ENCODE data around the gene CDH4.
A peak's percentile ranks its signal among the peaks of the same experiment; 100 is the strongest.

CDH4 gene

DNA sequence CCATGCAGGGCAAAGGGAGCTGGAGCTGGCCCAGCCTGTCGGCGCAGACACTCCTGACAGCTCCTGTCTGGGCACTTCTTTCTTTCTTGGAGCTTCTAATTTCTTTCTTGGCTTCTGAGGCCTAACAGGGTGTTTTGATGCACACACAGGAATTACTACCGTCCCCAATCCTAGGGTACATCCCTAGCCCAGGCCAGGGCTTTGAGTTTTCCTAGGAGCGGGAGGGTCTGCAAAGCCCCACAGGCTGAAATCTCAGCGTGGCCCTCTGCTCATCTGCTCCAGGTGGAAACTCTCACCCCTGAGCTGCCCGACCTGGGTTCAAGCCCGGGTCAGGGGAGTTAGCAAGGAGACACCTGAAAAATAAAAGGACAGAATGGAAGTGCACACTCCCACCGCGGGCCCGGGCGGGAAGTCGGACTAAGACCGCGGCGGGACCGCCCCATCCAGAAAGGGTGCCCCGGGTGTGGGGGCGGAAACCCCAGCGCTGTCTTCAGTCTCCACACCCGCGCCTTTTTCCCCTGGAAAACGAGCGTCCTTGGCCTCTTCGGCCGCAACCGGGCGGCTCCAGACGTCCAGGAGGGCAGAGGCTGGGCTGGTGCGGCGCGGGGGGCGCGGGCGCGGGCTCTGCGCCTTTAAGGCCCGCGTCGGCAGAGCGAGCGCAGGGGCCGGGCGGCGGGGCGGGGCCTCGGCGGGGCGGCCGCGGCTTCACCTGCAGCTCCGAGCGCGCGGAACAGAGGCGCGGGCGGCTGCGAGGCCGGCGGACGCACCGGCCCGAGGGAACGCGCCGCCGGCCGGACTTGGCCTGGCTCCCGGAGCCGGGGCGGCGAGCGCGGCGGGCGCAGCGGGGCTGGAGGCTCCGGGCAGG lies at the start of gene CDH4:
Gene CDH4, plus strand, starts transcription at position 733 of the 865 bp plus-strand sequence.
- peak in 5 of 56 donors; percentile 12 to 47 (median 35) for DNase-seq

GRCh38 chr20:61203320-61203719 lies 48.7 kb upstream of the CDH4 start:
- DNase-seq, result no peak

DNA sequence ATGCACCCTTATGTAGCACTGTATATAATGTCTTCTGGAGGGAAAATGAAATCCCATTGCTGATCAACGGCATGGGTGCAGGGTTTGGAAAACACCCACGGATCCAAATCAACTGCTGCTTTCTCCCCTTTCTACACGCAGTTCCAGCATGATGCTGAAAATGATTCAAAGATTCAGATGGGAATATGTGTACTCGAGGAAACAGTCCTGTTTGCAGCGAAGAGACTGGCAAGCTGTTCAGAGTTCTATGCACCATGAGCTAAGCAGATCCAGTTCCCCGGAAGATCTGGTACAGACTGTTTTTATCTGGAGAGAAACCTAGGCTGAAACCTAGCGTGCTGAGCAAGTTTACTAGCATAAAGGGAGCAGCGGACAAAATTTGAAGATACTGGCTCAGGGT lies 47.9 kb upstream of the CDH4 start:
- no peak for DNase-seq

GRCh38 chr20:61205769-61206168 lies 46.3 kb upstream of the CDH4 start:
- no peak for DNase-seq

- DNase-seq, result no peak
Observed at GRCh38 chr20:61210862-61211261, 41.2 kb upstream of the CDH4 start.

DNA sequence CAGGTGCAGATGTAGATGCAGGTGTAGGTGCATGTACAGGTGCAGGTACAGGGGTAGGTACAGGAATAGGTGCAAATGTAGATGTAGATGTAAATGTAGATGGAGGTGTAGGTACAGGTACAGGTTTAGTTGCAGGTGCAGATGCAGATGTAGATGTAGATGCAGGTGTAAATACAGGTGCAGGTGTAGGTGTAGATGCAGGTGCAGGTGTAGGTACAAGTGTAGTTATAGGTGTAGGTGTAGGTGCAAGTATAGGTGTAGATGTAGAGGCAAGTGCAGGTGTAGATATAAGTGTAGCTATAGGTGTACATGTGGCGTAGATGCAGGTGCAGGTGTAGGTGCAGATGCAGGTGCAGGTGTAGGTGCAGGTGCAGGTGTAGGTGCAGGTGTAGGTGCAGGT lies 34.2 kb upstream of the CDH4 start:
- no peak for DNase-seq

DNA sequence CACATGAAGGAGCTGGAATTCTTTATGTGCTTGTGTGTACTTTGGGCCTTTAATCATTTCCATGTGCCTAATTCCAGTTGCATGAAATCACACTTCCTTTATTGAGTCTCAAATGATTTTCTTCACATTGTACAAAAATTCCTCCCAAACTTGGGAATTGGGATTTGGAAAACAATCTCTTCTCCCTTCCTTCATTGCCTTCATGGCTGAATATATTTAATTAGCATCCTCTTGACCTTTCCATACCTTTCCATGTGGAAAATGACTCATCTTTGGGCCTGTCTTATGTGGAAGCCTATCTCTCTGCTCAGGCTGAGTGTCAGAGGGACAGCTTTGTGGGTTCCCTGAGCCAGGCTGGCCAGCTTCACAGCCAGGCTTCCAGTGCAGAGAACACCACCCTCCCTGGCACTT lies 33.0 kb upstream of the CDH4 start:
- DNase-seq, result no peak

GRCh38 chr20:61220131-61220530 lies 31.9 kb upstream of the CDH4 start:
- DNase-seq, result no peak

DNA sequence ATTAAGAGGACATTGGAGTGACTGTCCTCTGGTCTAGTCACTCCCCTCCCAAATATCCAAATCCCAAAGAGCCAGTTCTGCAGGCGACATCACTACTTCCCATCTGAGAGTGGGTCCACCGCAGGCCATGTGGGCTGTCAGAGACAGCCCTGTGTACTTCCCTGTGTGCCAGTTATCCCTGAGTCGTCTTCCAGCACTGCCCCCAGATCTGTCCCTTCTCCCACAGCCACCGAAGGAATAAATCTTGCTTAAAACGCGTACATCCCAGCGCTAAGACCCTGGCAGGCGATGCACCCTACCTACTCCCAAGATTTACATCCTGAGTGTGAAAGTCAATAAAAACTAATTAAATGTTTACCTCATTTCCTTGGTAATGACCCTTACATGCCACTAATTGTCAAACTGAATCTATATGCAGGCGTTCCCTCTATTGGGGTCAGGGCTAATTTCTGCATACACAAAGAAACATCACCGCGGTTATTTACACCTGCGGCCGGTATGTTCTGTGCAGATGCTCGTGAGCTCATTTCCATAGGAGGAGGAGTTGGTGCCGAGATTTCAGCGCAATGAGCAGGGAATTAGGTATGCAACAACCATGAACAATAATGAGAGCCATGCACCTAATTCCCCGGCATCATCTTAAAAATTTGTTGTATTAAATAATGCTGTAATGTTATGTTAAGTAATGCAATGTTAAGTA lies 31.3 kb upstream of the CDH4 start:
- DNase-seq, result no peak

DNA sequence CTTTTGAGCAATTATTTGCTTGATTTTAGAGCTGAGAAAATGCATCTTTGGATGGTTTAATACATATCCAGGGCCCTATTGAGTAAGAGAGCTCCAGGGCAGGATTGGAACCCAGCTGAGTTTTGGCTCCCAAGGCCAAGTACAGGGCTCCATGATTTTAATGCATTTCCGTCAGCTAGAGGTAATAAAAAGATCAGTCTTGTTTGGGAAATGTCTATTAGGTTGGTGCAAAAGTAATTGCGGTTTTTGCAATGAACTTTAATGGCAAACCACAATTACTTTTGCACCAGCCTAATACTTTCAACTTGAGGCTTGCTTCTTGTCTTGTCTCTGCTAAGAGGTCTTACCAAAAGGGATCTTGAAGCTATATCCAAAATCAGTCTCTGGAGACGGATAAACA lies 29.4 kb upstream of the CDH4 start:
- DNase-seq, result no peak

DNA sequence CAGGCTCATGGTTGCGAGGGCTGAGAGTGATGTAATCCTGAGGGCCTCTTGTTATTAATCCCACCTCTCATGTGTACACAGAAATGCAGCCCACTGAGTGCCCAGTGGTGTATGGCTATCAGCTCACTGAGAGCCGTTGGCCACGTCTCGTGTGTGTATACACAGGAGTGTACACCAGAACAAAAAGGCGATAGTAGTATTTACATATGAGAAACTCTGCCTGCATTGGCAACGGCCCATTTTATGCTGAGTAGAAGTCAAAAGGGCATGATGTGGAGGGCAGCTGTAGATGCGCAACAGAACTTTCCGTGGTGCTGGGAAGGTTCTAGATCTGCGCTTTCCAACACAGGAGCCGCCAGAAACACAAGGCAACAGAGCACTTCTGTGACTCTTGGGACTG lies 28.9 kb upstream of the CDH4 start:
- DNase-seq, result no peak

DNA sequence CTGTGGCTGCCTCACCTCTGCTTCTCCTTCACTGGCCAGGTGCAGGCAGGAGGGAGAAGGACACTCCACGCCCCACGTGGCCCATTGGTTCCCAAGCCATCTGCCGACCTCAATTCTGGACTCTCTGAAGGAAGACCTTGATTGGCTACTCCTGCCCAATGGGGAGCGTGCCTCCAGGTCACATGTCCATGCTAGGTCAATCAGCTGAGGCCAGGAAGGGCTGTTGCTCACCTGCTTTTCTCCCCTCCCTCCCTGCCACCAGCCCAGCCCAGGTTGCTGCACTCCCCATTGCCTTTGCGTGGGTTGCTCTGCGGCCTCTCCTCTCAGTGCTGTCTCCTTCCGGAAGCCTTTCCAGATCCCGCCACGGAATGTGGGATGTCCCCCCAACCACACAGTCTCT lies 21.9 kb upstream of the CDH4 start:
- DNase-seq, result no peak

GRCh38 chr20:61233590-61233989 lies 18.5 kb upstream of the CDH4 start:
- no peak for DNase-seq

DNA sequence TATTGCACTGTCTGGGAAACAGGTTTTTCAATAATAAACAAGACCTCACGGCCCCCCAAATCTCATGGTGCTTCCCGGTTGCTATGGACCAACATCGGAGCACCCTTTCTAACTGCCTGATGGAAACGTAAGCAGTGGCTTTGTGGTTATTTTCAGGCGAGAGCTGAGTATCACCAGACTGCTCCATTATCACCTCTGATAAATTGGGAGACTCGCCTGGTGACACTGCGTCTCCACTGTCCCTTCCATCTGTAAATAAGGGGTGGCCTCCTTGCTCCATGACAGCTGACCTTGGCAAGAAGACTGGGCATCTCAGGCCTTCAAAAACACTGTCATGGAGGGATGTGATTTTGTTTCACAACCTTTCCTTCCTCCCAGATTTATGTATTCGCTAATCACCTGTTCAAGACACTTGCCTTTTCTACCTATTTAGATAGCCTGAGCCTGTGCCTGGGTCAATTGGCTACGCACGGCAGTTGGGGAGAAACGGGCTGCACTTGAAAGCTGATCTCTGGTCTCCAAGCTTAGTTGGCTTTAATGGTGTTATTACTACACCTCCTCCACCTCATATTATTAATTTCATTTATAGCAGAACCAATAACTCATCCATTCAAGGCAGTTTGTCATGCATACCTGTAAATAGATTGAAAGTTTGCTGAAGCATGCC lies 17.7 kb upstream of the CDH4 start:
- DNase-seq, result no peak

GRCh38 chr20:61236713-61237112 lies 15.3 kb upstream of the CDH4 start:
- DNase-seq, result no peak

GRCh38 chr20:61238813-61239212 lies 13.2 kb upstream of the CDH4 start:
- no peak for DNase-seq

DNA sequence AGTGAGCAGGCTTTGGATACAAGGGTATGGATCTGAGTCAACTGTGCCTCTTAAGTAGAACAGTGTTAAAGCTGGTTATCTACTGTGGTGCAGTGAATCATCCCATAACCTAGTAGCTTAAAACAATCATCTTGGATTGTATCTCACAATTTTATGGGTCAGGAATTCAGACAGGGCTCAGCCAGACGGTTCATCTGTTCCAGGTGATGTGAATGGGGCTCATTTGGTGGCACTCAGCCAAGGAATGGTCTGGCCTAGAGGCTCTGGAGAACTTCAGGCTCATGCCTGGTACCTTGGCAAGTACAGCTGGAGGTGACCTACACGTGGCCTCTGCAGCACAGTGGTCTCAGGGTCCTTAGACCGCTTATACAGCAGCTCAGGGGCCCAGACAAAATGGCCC lies 11.2 kb upstream of the CDH4 start:
- DNase-seq, result no peak

DNA sequence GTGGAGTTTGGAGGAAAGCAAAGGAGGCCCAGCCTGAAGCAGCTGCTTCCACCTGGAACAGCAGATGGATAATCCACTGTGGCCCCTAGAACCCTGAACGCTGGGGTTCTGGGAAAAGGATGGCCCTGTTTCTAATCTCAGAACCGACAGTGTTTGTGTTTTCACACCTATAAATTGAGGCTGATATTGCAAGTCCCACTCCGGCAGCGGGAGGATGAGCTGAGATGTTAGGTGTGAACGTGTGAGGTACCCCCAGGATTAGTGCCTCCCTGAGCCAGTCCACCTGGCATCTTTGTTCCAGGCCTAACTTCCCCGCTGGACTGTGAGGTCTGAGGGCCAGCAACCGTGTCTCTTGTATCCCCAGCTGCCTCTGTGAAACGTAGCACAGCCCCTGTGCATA lies 7.8 kb upstream of the CDH4 start:
- no peak for DNase-seq

- no peak for DNase-seq
Observed at GRCh38 chr20:61246269-61246668, 5.8 kb upstream of the CDH4 start.

- no peak for DNase-seq
Observed at GRCh38 chr20:61249626-61250025, 2.4 kb upstream of the CDH4 start.

DNA sequence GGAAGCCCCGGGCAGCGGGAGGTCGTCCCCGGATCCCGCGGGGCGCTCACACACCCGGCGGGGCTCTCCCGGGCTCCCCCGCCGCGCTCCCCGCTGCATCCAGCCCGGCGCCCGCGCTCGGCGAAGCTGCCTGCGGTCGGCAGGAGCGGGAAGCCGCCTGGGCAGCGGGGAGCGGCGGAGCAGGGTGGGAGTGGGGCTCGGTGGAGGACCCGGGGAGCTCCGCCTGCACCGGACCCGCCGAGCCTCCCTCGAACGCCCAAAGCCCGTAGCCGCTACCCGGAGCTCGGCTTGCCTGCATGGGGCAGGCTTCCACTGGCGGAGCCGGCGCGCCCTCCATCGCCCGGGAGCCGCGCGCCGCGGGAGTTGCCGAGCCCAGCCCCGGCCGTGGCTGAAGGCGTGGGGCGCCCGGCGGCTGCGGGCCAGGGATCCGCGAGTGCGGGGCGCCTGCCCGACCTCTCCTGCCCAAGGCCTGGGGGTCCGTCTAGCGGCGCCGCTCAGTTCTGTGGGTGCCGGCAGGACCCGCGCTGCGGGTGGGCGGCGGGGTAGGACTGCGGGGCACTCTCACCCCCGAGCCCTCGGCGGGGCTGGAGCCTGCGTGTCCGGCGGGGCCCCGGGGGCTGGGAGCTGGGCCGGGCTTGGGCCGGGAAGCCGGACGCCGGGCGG lies 671 bp downstream of the CDH4 start:
- peak in 7 of 56 donors; percentile 12 to 55 (median 35) for DNase-seq

GRCh38 chr20:61253264-61253639 lies 1.2 kb downstream of the CDH4 start:
- peak in 9 of 56 donors; percentile 15 to 66 (median 32) for DNase-seq
